ENCODE results near the gene TBC1D14. TPM values are rescaled to one million over a fixed set of nuclear protein-coding genes. Genes with fewer than 3 reads are reported as not detected.

Gene TBC1D14
- total and polyA plus RNA-seq, 10 of the 15 experiments (the other 5 are each of a cell fraction or from before 2014, with no cell fraction given) = 0.87 to 39.3 (median 30.1) TPM

- TF ChIP-seq TCF12 (IDR thresholded peaks at IDR 0.05; ENCODE audit: low read depth, low read length) (no peak), SPI1 (IDR thresholded peaks at IDR 0.05; ENCODE audit: borderline replicate concordance, insufficient read depth, low read depth, low read length) (no peak), MEF2A (IDR thresholded peaks at IDR 0.05; ENCODE audit: insufficient read depth, low read depth, low read length) (no peak), REST (IDR thresholded peaks at IDR 0.05; ENCODE audit: low read depth, low read length) (no peak)
- Histone ChIP-seq H3K27ac (ENCODE audit: control insufficient read depth, insufficient read depth) (no peak overlapping the region), H3K9me3 (replicated peaks; ENCODE audit: control insufficient read depth, insufficient read depth, low read length) (no peaks in the 10 kb centered on the region), H3K79me2 (ENCODE audit: control insufficient read depth, insufficient read depth, low read length) (no peaks in the 10 kb centered on the region), H3K36me3 (ENCODE audit: control insufficient read depth in 2 of 2, insufficient read depth in 2 of 2, low read length in 1 of 2) (peaks cover 7 to 17% of the 10 kb centered on the region in 2 experiments), H3K4me1 (ENCODE audit: control insufficient read depth, insufficient read depth, low read length) (no peaks in the 10 kb centered on the region), H2AFZ (ENCODE audit: control insufficient read depth, low read depth, low read length) (no peak overlapping the region), H3K9ac (ENCODE audit: control insufficient read depth, insufficient read depth, low read length) (no peak overlapping the region), H3K4me2 (ENCODE audit: control insufficient read depth, insufficient read depth) (no peak overlapping the region), H3K4me3 (no peak overlapping the region), H4K20me1 (ENCODE audit: control insufficient read depth, insufficient read depth) (no peaks in the 10 kb centered on the region), H3K27me3 (replicated peaks in 1 of 2; ENCODE audit: control insufficient read depth in 2 of 2, insufficient read depth in 2 of 2, low read length in 1 of 2) (no peaks in the 10 kb centered on the region)
- 82% methylated on average over 35 of the region's 35 CpGs for WGBS (ENCODE audit: insufficient coverage, insufficient replicate concordance, low lambda C conversion rate, missing lambda C conversion rate)
- in situ Hi-C loops (cut with MboI) (no loop called here), intact Hi-C loops (cut with micrococcal nuclease; ENCODE audit: unreplicated experiment) (no loop called here)
- RAD21 ChIA-PET (ENCODE audit: unreplicated experiment) = interaction anchor here (1.3 kb wide), 1 partner anchor 123 kb away, joined by 4 read pairs; no protein-coding TSS in a partner anchor
- FAIRE-seq = no peak
- POLR2A ChIA-PET = no interaction called here
- SMC1A ChIA-PET (ENCODE audit: uncharacterized antibody, unreplicated experiment) = interaction anchor here (0.9 kb wide), 1 partner anchor 14 kb away, joined by 3 read pairs; no protein-coding TSS in a partner anchor
- no TSS peak for BruUV-seq (replicated peaks)
- CTCF ChIA-PET = no interaction called here
- no peak for DNase-seq (ENCODE audit: low read depth, low spot score)
- ATAC-seq = no peak
These were observed 122.2 kb downstream of the TBC1D14 start for GRCh38 chr4:7031558-7032449.
